T-cell (primary cell): ENCODE measurements around the gene GPR37. TPM values are rescaled to one million over a fixed set of nuclear protein-coding genes. Genes with fewer than 3 reads are reported as not detected.

ENCODE experiments used
- ATAC-seq, 4 experiments: fragments of 200-7000 bp in 3 of 4; fragments of 150-1000 bp in 1 of 4; cut with Tn5 transposase; replicated peaks in 1 of 4; 1 replicate in 3 of 4; 2 replicates in 1 of 4; pipeline ENCODE4 v1.10.0; 2021; ENCODE audit warnings: moderate library complexity in 3 of 4, mild to moderate bottlenecking in 2 of 4, moderate number of reproducible peaks in 1 of 4
- CTCF ChIA-PET, 2 donors: fragments of 300-600 bp; sonication (Branson Sonifier 250); formaldehyde crosslinking; loops; one replicate each; lab custom pipeline; 2022; ENCODE audit warnings: antibody characterized with exemption in 2 of 2; lab: Charles Lee
- POLR2A ChIA-PET, 2 donors: fragments of 300-600 bp; sonication (Branson Sonifier 250); formaldehyde crosslinking; loops; one replicate each; lab custom pipeline; 2022; ENCODE audit warnings: antibody characterized with exemption in 2 of 2; lab: Charles Lee
- DNase-seq, 35 experiments: peaks; one replicate each; pipeline versions ENCODE4 v3.0.0 to v3.0.0-alpha.2; 2013 to 2023
- H3K27ac ChIP-seq: one replicate; pipeline ENCODE4 v1.5.1; 2013; ENCODE audit warnings: low read length
- H3K27me3 ChIP-seq, 2 experiments: replicated peaks in 1 of 2; 1 replicate in 1 of 2; 2 replicates in 1 of 2; pipeline versions ENCODE4 v1.6.1 to v1.7.0; 2013; ENCODE audit warnings: low read length in 1 of 2, mixed read lengths in 1 of 2; ENCODE audit not compliant: control insufficient read depth in 2 of 2, insufficient read depth in 2 of 2; ENCODE audit errors: extremely low read depth in 1 of 2
- H3K36me3 ChIP-seq, 2 donors: 1 replicate in 1 of 2; 2 replicates in 1 of 2; pipeline versions ENCODE4 v1.6.1 to v1.7.0; 2013; ENCODE audit warnings: low read length in 1 of 2; ENCODE audit not compliant: control insufficient read depth in 2 of 2, insufficient read depth in 1 of 2; ENCODE audit errors: extremely low read depth in 1 of 2
- H3K4me1 ChIP-seq, 2 experiments: 1 replicate in 1 of 2; 2 replicates in 1 of 2; pipeline versions ENCODE4 v1.6.1 to v1.7.0; 2013; ENCODE audit warnings: low read length in 2 of 2, mixed read lengths in 1 of 2; ENCODE audit not compliant: insufficient read depth in 2 of 2, control insufficient read depth in 1 of 2; ENCODE audit errors: extremely low read depth in 1 of 2
- H3K4me3 ChIP-seq, 2 donors: 1 replicate in 1 of 2; 2 replicates in 1 of 2; pipeline versions ENCODE4 v1.5.1 to v1.7.0; 2013; ENCODE audit warnings: mild to moderate bottlenecking in 2 of 2, low read length in 1 of 2, moderate library complexity in 1 of 2; ENCODE audit not compliant: control insufficient read depth in 1 of 2; ENCODE audit errors: extremely low read depth in 1 of 2
- H3K9me3 ChIP-seq: 2 replicates; pipeline ENCODE4 v1.7.0; 2013
- H3K27ac Mint-ChIP-seq, 2 donors: one replicate each; pipeline ENCODE4 v1.8.0; 2020 to 2021; ENCODE audit warnings: mild to moderate bottlenecking in 2 of 2, mixed read lengths in 2 of 2
- H3K27me3 Mint-ChIP-seq, 2 donors: one replicate each; pipeline ENCODE4 v1.8.0; 2021 to 2022; ENCODE audit warnings: mixed read lengths in 2 of 2
- H3K36me3 Mint-ChIP-seq: one replicate; pipeline ENCODE4 v1.8.0; 2021; ENCODE audit warnings: mixed read lengths
- H3K4me1 Mint-ChIP-seq, 3 donors: one replicate each; pipeline ENCODE4 v1.8.0; 2020 to 2022; ENCODE audit warnings: mixed read lengths in 3 of 3, mild to moderate bottlenecking in 1 of 3
- H3K4me3 Mint-ChIP-seq, 3 donors: one replicate each; pipeline ENCODE4 v1.8.0; 2020 to 2022; ENCODE audit warnings: mild to moderate bottlenecking in 3 of 3, mixed read lengths in 3 of 3, moderate library complexity in 3 of 3
- H3K9me3 Mint-ChIP-seq, 3 donors: one replicate each; pipeline ENCODE4 v1.8.0; 2020 to 2022; ENCODE audit warnings: mixed read lengths in 3 of 3
- WGBS: methylation state at CpG from one replicate; pipeline ENCODE4 v1.1.5; 2013; ENCODE audit warnings: missing lambda C conversion rate; ENCODE audit not compliant: insufficient coverage; 5-methylcytosine and 5-hydroxymethylcytosine counted together
- total RNA-seq, 35 experiments: library from RNA in 6 of 35; stranded (reverse) in 6 of 35; fragments of 120-200 nt in 1 of 35; gene quantifications; one replicate each; pipeline versions ENCODE4 v1.2.1 to v1.2.4 and lab custom pipeline; 2013 to 2026

The GPR37 gene
- total RNA-seq, 5 donors from 2014 or later (not counting 1 experiment from before 2014, with no cell fraction given): not detected

GRCh38 chr7:124777268-124777667 lies 11.7 kb upstream of the GPR37 start:
- no peaks in the 10 kb centered on the region for H3K9me3 ChIP-seq
- H3K27ac Mint-ChIP-seq: no peak overlapping the region
- no peaks in the 10 kb centered on the region for H3K36me3 ChIP-seq
- H3K4me3 ChIP-seq: no peak overlapping the region
- peaks cover 9 to 24% of the 10 kb centered on the region in 2 donors for H3K27me3 Mint-ChIP-seq
- H3K36me3 Mint-ChIP-seq: no peaks in the 10 kb centered on the region
- ATAC-seq (no peak), DNase-seq (no peak)
- no peak overlapping the region for H3K4me3 Mint-ChIP-seq
- no CpG with 5 or more reads among the region's 2 CpGs for WGBS
- CTCF ChIA-PET: interaction anchor here in 1 of 2 donors (0.6 kb wide), 1 partner anchor 1555 kb away, joined by 3 read pairs; no protein-coding TSS in a partner anchor
- peaks cover 0 to 6% of the 10 kb centered on the region in 2 experiments for H3K27me3 ChIP-seq
- no peaks in the 10 kb centered on the region for H3K9me3 Mint-ChIP-seq
- H3K4me1 Mint-ChIP-seq: no peaks in the 10 kb centered on the region
- POLR2A ChIA-PET: no interaction called here
- H3K27ac ChIP-seq: no peak overlapping the region
- no peaks in the 10 kb centered on the region for H3K4me1 ChIP-seq

GRCh38 chr7:124776153-124776552 lies 10.6 kb upstream of the GPR37 start:
- Mint-ChIP-seq H3K9me3 (no peaks in the 10 kb centered on the region), H3K27me3 (peaks cover 12 to 31% of the 10 kb centered on the region in 2 donors), H3K4me3 (no peak overlapping the region), H3K27ac (no peak overlapping the region), H3K36me3 (no peaks in the 10 kb centered on the region), H3K4me1 (no peaks in the 10 kb centered on the region)
- no CpG with 5 or more reads among the region's 2 CpGs for WGBS
- no peak overlapping the region for H3K4me3 ChIP-seq
- no peaks in the 10 kb centered on the region for H3K36me3 ChIP-seq
- H3K9me3 ChIP-seq: no peaks in the 10 kb centered on the region
- peaks cover 0 to 6% of the 10 kb centered on the region in 2 experiments for H3K27me3 ChIP-seq
- DNase-seq (no peak), ATAC-seq (no peak)
- H3K27ac ChIP-seq: no peak overlapping the region
- CTCF ChIA-PET: no interaction called here
- POLR2A ChIA-PET: no interaction called here
- no peaks in the 10 kb centered on the region for H3K4me1 ChIP-seq

GRCh38 chr7:124775422-124775821 lies 9.8 kb upstream of the GPR37 start:
- Histone ChIP-seq H3K4me3 (no peak overlapping the region), H3K9me3 (no peaks in the 10 kb centered on the region), H3K36me3 (no peaks in the 10 kb centered on the region), H3K27me3 (peaks cover 0 to 6% of the 10 kb centered on the region in 2 experiments), H3K4me1 (no peaks in the 10 kb centered on the region), H3K27ac (no peak overlapping the region)
- DNase-seq (no peak), ATAC-seq (no peak)
- Mint-ChIP-seq H3K9me3 (no peaks in the 10 kb centered on the region), H3K4me1 (no peaks in the 10 kb centered on the region), H3K4me3 (no peak overlapping the region), H3K27ac (no peak overlapping the region), H3K27me3 (peaks cover 12 to 38% of the 10 kb centered on the region in 2 donors), H3K36me3 (no peaks in the 10 kb centered on the region)
- CTCF ChIA-PET: no interaction called here
- POLR2A ChIA-PET: no interaction called here

- peaks cover 0 to 6% of the 10 kb centered on the region in 2 experiments for H3K27me3 ChIP-seq
- H3K4me3 Mint-ChIP-seq: no peak overlapping the region
- DNase-seq (no peak), ATAC-seq (no peak)
- CTCF ChIA-PET: no interaction called here
- no peaks in the 10 kb centered on the region for H3K36me3 Mint-ChIP-seq
- no peaks in the 10 kb centered on the region for H3K9me3 Mint-ChIP-seq
- H3K27me3 Mint-ChIP-seq: peaks cover 12 to 35% of the 10 kb centered on the region in 2 donors
- H3K4me3 ChIP-seq: no peak overlapping the region
- H3K27ac Mint-ChIP-seq: no peak overlapping the region
- no peaks in the 10 kb centered on the region for H3K9me3 ChIP-seq
- no peaks in the 10 kb centered on the region for H3K36me3 ChIP-seq
- no peaks in the 10 kb centered on the region for H3K4me1 ChIP-seq
- POLR2A ChIA-PET: no interaction called here
- H3K27ac ChIP-seq: no peak overlapping the region
- H3K4me1 Mint-ChIP-seq: no peaks in the 10 kb centered on the region
- WGBS: no CpG with 5 or more reads among the region's 4 CpGs
Observed at GRCh38 chr7:124773938-124774337, 8.3 kb upstream of the GPR37 start.

- POLR2A ChIA-PET: no interaction called here
- Histone ChIP-seq H3K4me1 (no peaks in the 10 kb centered on the region), H3K27ac (no peak overlapping the region), H3K9me3 (no peaks in the 10 kb centered on the region), H3K4me3 (no peak overlapping the region), H3K27me3 (peaks cover 3 to 6% of the 10 kb centered on the region in 2 experiments), H3K36me3 (no peaks in the 10 kb centered on the region)
- no peaks in the 10 kb centered on the region for H3K36me3 Mint-ChIP-seq
- H3K9me3 Mint-ChIP-seq: no peaks in the 10 kb centered on the region
- DNase-seq (no peak), ATAC-seq (no peak)
- peaks cover 12 to 31% of the 10 kb centered on the region in 2 donors for H3K27me3 Mint-ChIP-seq
- no peak overlapping the region for H3K4me3 Mint-ChIP-seq
- CTCF ChIA-PET: no interaction called here
- no peaks in the 10 kb centered on the region for H3K4me1 Mint-ChIP-seq
- 94% methylated on average over 2 of the region's 3 CpGs for WGBS
- H3K27ac Mint-ChIP-seq: no peak overlapping the region
Observed at GRCh38 chr7:124773339-124773738, 7.7 kb upstream of the GPR37 start.

GRCh38 chr7:124769136-124769535 lies 3.5 kb upstream of the GPR37 start:
- peaks cover 16 to 21% of the 10 kb centered on the region in 2 experiments for H3K27me3 ChIP-seq
- no peaks in the 10 kb centered on the region for H3K9me3 ChIP-seq
- H3K36me3 Mint-ChIP-seq: no peaks in the 10 kb centered on the region
- H3K4me1 ChIP-seq: peaks cover 6 to 18% of the 10 kb centered on the region in 2 experiments
- H3K4me3 ChIP-seq: no peak overlapping the region
- ChIA-PET POLR2A (no interaction called here), CTCF (interaction anchor here in 1 of 2 donors (0.6 kb wide), 1 partner anchor 1960 kb away, joined by 3 read pairs; no protein-coding TSS in a partner anchor)
- no peaks in the 10 kb centered on the region for H3K9me3 Mint-ChIP-seq
- no CpG with 5 or more reads among the region's 1 CpG for WGBS
- DNase-seq (no peak), ATAC-seq (no peak)
- no peak overlapping the region for H3K27ac Mint-ChIP-seq
- H3K27me3 Mint-ChIP-seq: peaks cover 34 to 37% of the 10 kb centered on the region in 2 donors
- H3K36me3 ChIP-seq: no peaks in the 10 kb centered on the region
- peaks cover 9 to 11% (median 11%) of the 10 kb centered on the region in 3 donors for H3K4me1 Mint-ChIP-seq
- H3K27ac ChIP-seq: no peak overlapping the region
- no peak overlapping the region for H3K4me3 Mint-ChIP-seq

GRCh38 chr7:124768525-124768924 lies 2.9 kb upstream of the GPR37 start:
- no peak overlapping the region for H3K27ac ChIP-seq
- H3K36me3 ChIP-seq: no peaks in the 10 kb centered on the region
- no peak overlapping the region for H3K4me3 Mint-ChIP-seq
- DNase-seq (no peak), ATAC-seq (no peak)
- H3K27ac Mint-ChIP-seq: no peak overlapping the region
- CTCF ChIA-PET: no interaction called here
- no peaks in the 10 kb centered on the region for H3K36me3 Mint-ChIP-seq
- H3K27me3 Mint-ChIP-seq: peaks cover 38 to 39% of the 10 kb centered on the region in 2 donors
- peaks cover 18 to 26% of the 10 kb centered on the region in 2 experiments for H3K27me3 ChIP-seq
- H3K9me3 ChIP-seq: no peaks in the 10 kb centered on the region
- peaks cover 6 to 22% of the 10 kb centered on the region in 2 experiments for H3K4me1 ChIP-seq
- no CpG with 5 or more reads among the region's 1 CpG for WGBS
- H3K4me1 Mint-ChIP-seq: peaks cover 15 to 17% (median 16%) of the 10 kb centered on the region in 3 donors
- H3K4me3 ChIP-seq: no peak overlapping the region
- POLR2A ChIA-PET: no interaction called here
- no peaks in the 10 kb centered on the region for H3K9me3 Mint-ChIP-seq
